ENCODE results near the gene SKA1.

The SKA1 gene

GRCh38 chr18:50373561-50374219 lies 1.2 kb upstream of the SKA1 start:
- CTCF ChIA-PET: no interaction called here

GRCh38 chr18:50374220-50374752 lies 560 bp upstream of the SKA1 start:
- CTCF ChIA-PET: no interaction called here
- DNase-seq (ENCODE audit: extremely low spot score): no peak
- POLR2A ChIA-PET: interaction anchor here (0.6 to 1.3 kb wide), 2 partner anchors 67 to 155 kb away, joined by 3 read pairs; no protein-coding TSS in a partner anchor
- no peak for TF ChIP-seq HDGF (IDR thresholded peaks at IDR 0.05; ENCODE audit: borderline replicate concordance)
- TF ChIP-seq NFRKB (IDR thresholded peaks at IDR 0.05): no peak
- TF ChIP-seq BHLHE40 (IDR thresholded peaks at IDR 0.05; ENCODE audit: borderline replicate concordance): no peak
- TF ChIP-seq FOXA1 (IDR thresholded peaks at IDR 0.05): no peak
- TF ChIP-seq ELF4 (IDR thresholded peaks at IDR 0.05): no peak
- no peak for TF ChIP-seq TARDBP (IDR thresholded peaks at IDR 0.05)
- TF ChIP-seq PKNOX1 (IDR thresholded peaks at IDR 0.05): no peak
- no peak for TF ChIP-seq SP1 (IDR thresholded peaks at IDR 0.05)
- no peak for TF ChIP-seq CTBP1 (IDR thresholded peaks at IDR 0.05; ENCODE audit: borderline replicate concordance)
- no peak for TF ChIP-seq ZNF384 (IDR thresholded peaks at IDR 0.05)
- TF ChIP-seq SUZ12 (IDR thresholded peaks at IDR 0.05): no peak
- no peak for TF ChIP-seq LEF1 (IDR thresholded peaks at IDR 0.05; ENCODE audit: borderline replicate concordance)
- no peak for TF ChIP-seq FOXK2 (IDR thresholded peaks at IDR 0.05)
- no peak for TF ChIP-seq ARNT (IDR thresholded peaks at IDR 0.05)
- no peak for TF ChIP-seq L3MBTL2 (conservative IDR thresholded peaks at IDR 0.05)
- TF ChIP-seq FOXM1 (IDR thresholded peaks at IDR 0.05; ENCODE audit: borderline replicate concordance): no peak

More at GRCh38 chr18:50373561-50374219, 1.2 kb upstream of the SKA1 start:
- POLR2A ChIA-PET: interaction anchor here (0.6 kb wide), 1 partner anchor 67 kb away, joined by 3 read pairs; no protein-coding TSS in a partner anchor
- no peak for DNase-seq (ENCODE audit: extremely low spot score)
- TF ChIP-seq LEF1 (IDR thresholded peaks at IDR 0.05; ENCODE audit: borderline replicate concordance): no peak
- no peak for TF ChIP-seq PKNOX1 (IDR thresholded peaks at IDR 0.05)
- TF ChIP-seq FOXA1 (IDR thresholded peaks at IDR 0.05): no peak
- TF ChIP-seq FOXM1 (IDR thresholded peaks at IDR 0.05; ENCODE audit: borderline replicate concordance): no peak

- no peak for DNase-seq (ENCODE audit: extremely low spot score)
- TF ChIP-seq LEF1 (IDR thresholded peaks at IDR 0.05; ENCODE audit: borderline replicate concordance) (no peak), TARDBP (IDR thresholded peaks at IDR 0.05) (no peak), CTBP1 (IDR thresholded peaks at IDR 0.05; ENCODE audit: borderline replicate concordance) (no peak), ZNF384 (IDR thresholded peaks at IDR 0.05) (no peak), ARNT (IDR thresholded peaks at IDR 0.05) (no peak), ELF4 (IDR thresholded peaks at IDR 0.05) (no peak), SUZ12 (IDR thresholded peaks at IDR 0.05) (no peak), FOXM1 (IDR thresholded peaks at IDR 0.05; ENCODE audit: borderline replicate concordance) (no peak), PKNOX1 (IDR thresholded peaks at IDR 0.05) (no peak), FOXK2 (IDR thresholded peaks at IDR 0.05) (no peak), SP1 (IDR thresholded peaks at IDR 0.05) (no peak), BHLHE40 (IDR thresholded peaks at IDR 0.05; ENCODE audit: borderline replicate concordance) (no peak)
- ChIA-PET CTCF (no interaction called here), POLR2A (no interaction called here)
Measured at GRCh38 chr18:50377061-50377798, 2.4 kb downstream of the SKA1 start.

- DNase-seq (ENCODE audit: extremely low spot score): no peak
- TF ChIP-seq FOXM1 (IDR thresholded peaks at IDR 0.05; ENCODE audit: borderline replicate concordance) (no peak), BHLHE40 (IDR thresholded peaks at IDR 0.05; ENCODE audit: borderline replicate concordance) (no peak), PKNOX1 (IDR thresholded peaks at IDR 0.05) (no peak), CTBP1 (IDR thresholded peaks at IDR 0.05; ENCODE audit: borderline replicate concordance) (no peak), ELF4 (IDR thresholded peaks at IDR 0.05) (no peak), LEF1 (IDR thresholded peaks at IDR 0.05; ENCODE audit: borderline replicate concordance) (no peak), SP1 (IDR thresholded peaks at IDR 0.05) (no peak), ARNT (IDR thresholded peaks at IDR 0.05) (no peak), L3MBTL2 (conservative IDR thresholded peaks at IDR 0.05) (no peak), NFRKB (IDR thresholded peaks at IDR 0.05) (no peak), TARDBP (IDR thresholded peaks at IDR 0.05) (no peak), FOXA1 (IDR thresholded peaks at IDR 0.05) (no peak), FOXK2 (IDR thresholded peaks at IDR 0.05) (no peak), HDGF (IDR thresholded peaks at IDR 0.05; ENCODE audit: borderline replicate concordance) (no peak), SUZ12 (IDR thresholded peaks at IDR 0.05) (no peak), ZNF384 (IDR thresholded peaks at IDR 0.05) (no peak)
- ChIA-PET POLR2A (interaction anchor here (1.6 kb wide), 1 partner anchor 8 kb away, joined by 3 read pairs; no protein-coding TSS in a partner anchor), CTCF (no interaction called here)
Measured at GRCh38 chr18:50388988-50389387, 14.1 kb downstream of the SKA1 start.

GRCh38 chr18:50393802-50394201 lies 19.0 kb downstream of the SKA1 start:
- DNase-seq (ENCODE audit: extremely low spot score): no peak
- ChIA-PET POLR2A (no interaction called here), CTCF (no interaction called here)
- no peak for TF ChIP-seq TARDBP (IDR thresholded peaks at IDR 0.05)
- no peak for TF ChIP-seq FOXK2 (IDR thresholded peaks at IDR 0.05)
